Mesendoderm (in vitro differentiated cells): ENCODE data around the gene SNX15.

Experiments
- DNase-seq: peaks from one replicate; pipeline ENCODE4 v3.0.0; 2013
- H2AK5ac ChIP-seq: 2 replicates; pipeline ENCODE4 v1.6.1; 2013; ENCODE audit warnings: low read length, inconsistent platforms
- H2BK120ac ChIP-seq: 2 replicates; pipeline ENCODE4 v1.6.1; 2013; ENCODE audit warnings: low read depth, mild to moderate bottlenecking, low read length, moderate library complexity, mixed read lengths
- H2BK15ac ChIP-seq: replicated peaks from 2 replicates; pipeline ENCODE4 v1.6.1; 2013; ENCODE audit warnings: low read depth, mild to moderate bottlenecking, moderate library complexity
- H2BK5ac ChIP-seq: 2 replicates; pipeline ENCODE4 v1.6.1; 2013; ENCODE audit warnings: low read length, inconsistent platforms
- H3K18ac ChIP-seq: 2 replicates; pipeline ENCODE4 v1.6.1; 2013; ENCODE audit warnings: mild to moderate bottlenecking, low read length, mixed read lengths
- H3K23ac ChIP-seq: one replicate; pipeline ENCODE4 v1.6.1; 2013; ENCODE audit warnings: low read length
- H3K27ac ChIP-seq: 2 replicates; pipeline ENCODE4 v1.5.1; 2013; ENCODE audit warnings: low read depth, mild to moderate bottlenecking, inconsistent platforms, low read length, moderate library complexity
- H3K27me3 ChIP-seq: 2 replicates; pipeline ENCODE4 v1.6.1; 2013; ENCODE audit warnings: low read length, control low read depth, mild to moderate bottlenecking, inconsistent platforms; ENCODE audit not compliant: insufficient read depth, poor library complexity
- H3K36me3 ChIP-seq: 2 replicates; pipeline ENCODE4 v1.6.1; 2013; ENCODE audit warnings: low read length, inconsistent platforms; ENCODE audit not compliant: control insufficient read depth, insufficient read depth
- H3K4ac ChIP-seq: one replicate; pipeline ENCODE4 v1.6.1; 2013; ENCODE audit warnings: low read depth, mild to moderate bottlenecking, low read length, moderate library complexity
- H3K4me1 ChIP-seq: 2 replicates; pipeline ENCODE4 v1.6.1; 2013; ENCODE audit warnings: low read depth, low read length, inconsistent platforms; ENCODE audit not compliant: control insufficient read depth
- H3K4me2 ChIP-seq: 2 replicates; pipeline ENCODE4 v1.6.1; 2013; ENCODE audit warnings: low read length
- H3K4me3 ChIP-seq: 2 replicates; pipeline ENCODE4 v1.5.1; 2013; ENCODE audit warnings: mild to moderate bottlenecking, low read length
- H3K56ac ChIP-seq: one replicate; pipeline ENCODE4 v1.6.1; 2013; ENCODE audit warnings: low read length
- H3K79me1 ChIP-seq: 2 replicates; pipeline ENCODE4 v1.6.1; 2013; ENCODE audit warnings: low read length, inconsistent platforms
- H3K79me2 ChIP-seq: 2 replicates; pipeline ENCODE4 v1.6.1; 2013; ENCODE audit warnings: mild to moderate bottlenecking, low read length; ENCODE audit not compliant: control insufficient read depth, insufficient read depth
- H3K9ac ChIP-seq: 2 replicates; pipeline ENCODE4 v1.6.1; 2013; ENCODE audit warnings: low read length, inconsistent platforms
- H4K5ac ChIP-seq: one replicate; pipeline ENCODE4 v1.6.1; 2013; ENCODE audit warnings: low read length
- H4K8ac ChIP-seq: one replicate; pipeline ENCODE4 v1.6.1; 2013; ENCODE audit warnings: low read depth, mild to moderate bottlenecking, control low read depth, low read length, moderate library complexity
- WGBS: extraction: QIAGEN DNeasy Blood & Tissue Kit; methylation state at CpG from one replicate; pipeline ENCODE4 v1.1.7; 2013; ENCODE audit warnings: low lambda C conversion rate, missing lambda C conversion rate; ENCODE audit not compliant: insufficient coverage; ENCODE audit errors: extremely low coverage; 5-methylcytosine and 5-hydroxymethylcytosine counted together

SNX15 gene

GRCh38 chr11:65064847-65065240 lies 37.6 kb downstream of the SNX15 start:
- Histone ChIP-seq H3K79me2 (no peaks in the 10 kb centered on the region), H2BK120ac (no peak overlapping the region), H3K27me3 (no peaks in the 10 kb centered on the region), H3K9ac (no peak overlapping the region), H3K56ac (no peak overlapping the region), H3K4me3 (no peak overlapping the region), H3K23ac (no peak overlapping the region), H3K4me2 (no peak overlapping the region), H3K36me3 (no peaks in the 10 kb centered on the region), H3K4ac (no peak overlapping the region), H3K27ac (no peak overlapping the region), H3K4me1 (no peaks in the 10 kb centered on the region), H4K5ac (no peak overlapping the region), H3K18ac (no peak overlapping the region), H4K8ac (no peak overlapping the region), H2BK15ac (no peak overlapping the region), H3K79me1 (no peaks in the 10 kb centered on the region), H2AK5ac (no peak overlapping the region), H2BK5ac (no peak overlapping the region)
- no CpG with 5 or more reads among the region's 4 CpGs for WGBS
- no peak for DNase-seq

- Histone ChIP-seq H3K4ac (no peak overlapping the region), H3K23ac (no peak overlapping the region), H4K8ac (no peak overlapping the region), H3K18ac (no peak overlapping the region), H3K4me2 (no peak overlapping the region), H3K4me1 (no peaks in the 10 kb centered on the region), H3K79me1 (no peaks in the 10 kb centered on the region), H3K56ac (peak overlapping the region; percentile 25), H3K4me3 (no peak overlapping the region), H3K36me3 (no peaks in the 10 kb centered on the region), H3K27me3 (no peaks in the 10 kb centered on the region), H2AK5ac (no peak overlapping the region), H2BK5ac (no peak overlapping the region), H2BK120ac (no peak overlapping the region), H3K27ac (no peak overlapping the region), H4K5ac (no peak overlapping the region), H3K79me2 (no peaks in the 10 kb centered on the region), H2BK15ac (no peak overlapping the region), H3K9ac (no peak overlapping the region)
- no CpG with 5 or more reads among the region's 7 CpGs for WGBS
- DNase-seq, result no peak
Observed at GRCh38 chr11:65065851-65066250, 38.6 kb downstream of the SNX15 start.

GRCh38 chr11:65066315-65066714 lies 39.1 kb downstream of the SNX15 start:
- Histone ChIP-seq H3K4me1 (no peaks in the 10 kb centered on the region), H3K4me3 (no peak overlapping the region), H3K27ac (no peak overlapping the region), H2BK15ac (no peak overlapping the region), H3K36me3 (no peaks in the 10 kb centered on the region), H3K79me2 (no peaks in the 10 kb centered on the region), H3K56ac (peak overlapping the region; percentile 60), H2AK5ac (no peak overlapping the region), H3K4ac (no peak overlapping the region), H3K18ac (no peak overlapping the region), H2BK5ac (no peak overlapping the region), H3K27me3 (no peaks in the 10 kb centered on the region), H4K8ac (no peak overlapping the region), H3K79me1 (no peaks in the 10 kb centered on the region), H3K23ac (no peak overlapping the region), H4K5ac (no peak overlapping the region), H3K9ac (no peak overlapping the region), H2BK120ac (no peak overlapping the region), H3K4me2 (no peak overlapping the region)
- no CpG with 5 or more reads among the region's 11 CpGs for WGBS
- no peak for DNase-seq

- H3K79me1 ChIP-seq, result no peaks in the 10 kb centered on the region
- DNase-seq, result no peak
- H4K5ac ChIP-seq, result no peak overlapping the region
- peak overlapping the region; percentile 60 for H3K56ac ChIP-seq
- H3K18ac ChIP-seq, result no peak overlapping the region
- no peak overlapping the region for H3K4ac ChIP-seq
- WGBS, result no CpG with 5 or more reads among the region's 4 CpGs
- H3K9ac ChIP-seq, result no peak overlapping the region
- H3K79me2 ChIP-seq, result no peaks in the 10 kb centered on the region
- H3K27me3 ChIP-seq, result no peaks in the 10 kb centered on the region
- H2BK120ac ChIP-seq, result no peak overlapping the region
- H3K4me1 ChIP-seq, result no peaks in the 10 kb centered on the region
- no peak overlapping the region for H3K4me2 ChIP-seq
- no peak overlapping the region for H2AK5ac ChIP-seq
- no peaks in the 10 kb centered on the region for H3K36me3 ChIP-seq
- no peak overlapping the region for H2BK15ac ChIP-seq
- no peak overlapping the region for H3K4me3 ChIP-seq
- no peak overlapping the region for H3K23ac ChIP-seq
- no peak overlapping the region for H3K27ac ChIP-seq
- H2BK5ac ChIP-seq, result no peak overlapping the region
- H4K8ac ChIP-seq, result no peak overlapping the region
Observed at GRCh38 chr11:65066805-65067291, 39.6 kb downstream of the SNX15 start.

- Histone ChIP-seq H3K18ac (no peak overlapping the region), H3K23ac (no peak overlapping the region), H3K27ac (no peak overlapping the region), H2BK120ac (no peak overlapping the region), H3K79me1 (no peaks in the 10 kb centered on the region), H3K56ac (no peak overlapping the region), H3K4me3 (no peak overlapping the region), H3K4me2 (no peak overlapping the region), H3K79me2 (no peaks in the 10 kb centered on the region), H4K5ac (no peak overlapping the region), H2AK5ac (no peak overlapping the region), H4K8ac (no peak overlapping the region), H2BK15ac (no peak overlapping the region), H3K27me3 (no peaks in the 10 kb centered on the region), H2BK5ac (no peak overlapping the region), H3K4me1 (no peaks in the 10 kb centered on the region), H3K36me3 (no peaks in the 10 kb centered on the region), H3K9ac (no peak overlapping the region), H3K4ac (no peak overlapping the region)
- no peak for DNase-seq
- WGBS, result no CpG with 5 or more reads among the region's 10 CpGs
Observed at GRCh38 chr11:65067446-65067845, 40.2 kb downstream of the SNX15 start.

GRCh38 chr11:65069217-65069616 lies 42.0 kb downstream of the SNX15 start:
- no peaks in the 10 kb centered on the region for H3K79me1 ChIP-seq
- H3K4me3 ChIP-seq, result no peak overlapping the region
- no peaks in the 10 kb centered on the region for H3K36me3 ChIP-seq
- WGBS, result no CpG with 5 or more reads among the region's 9 CpGs
- H3K27ac ChIP-seq, result no peak overlapping the region
- no peak overlapping the region for H4K5ac ChIP-seq
- H3K18ac ChIP-seq, result no peak overlapping the region
- H2BK15ac ChIP-seq, result no peak overlapping the region
- H3K4ac ChIP-seq, result no peak overlapping the region
- no peak overlapping the region for H2BK120ac ChIP-seq
- DNase-seq, result no peak
- no peaks in the 10 kb centered on the region for H3K4me1 ChIP-seq
- no peak overlapping the region for H3K56ac ChIP-seq
- H3K79me2 ChIP-seq, result no peaks in the 10 kb centered on the region
- no peak overlapping the region for H4K8ac ChIP-seq
- no peak overlapping the region for H3K23ac ChIP-seq
- no peaks in the 10 kb centered on the region for H3K27me3 ChIP-seq
- H3K4me2 ChIP-seq, result no peak overlapping the region
- H2AK5ac ChIP-seq, result no peak overlapping the region
- no peak overlapping the region for H3K9ac ChIP-seq
- H2BK5ac ChIP-seq, result no peak overlapping the region
